Astrocyte (in vitro differentiated cells and primary cell): ENCODE measurements around the gene ERVH48-1.

ENCODE experiments used
- CTCF ChIP-seq: IDR thresholded peaks from 2 replicates; pipeline ENCODE4 v1.5.1; 2011; ENCODE audit warnings: low read depth, mild to moderate bottlenecking, inconsistent platforms, low read length, moderate library complexity; ENCODE audit not compliant: insufficient read depth
- EZH2 ChIP-seq: IDR thresholded peaks from 2 replicates; pipeline ENCODE4 v1.6.1; 2012; ENCODE audit warnings: mild to moderate bottlenecking, low read length, inconsistent platforms; ENCODE audit not compliant: insufficient read depth

GRCh38 chr21:42973309-42973990, 48.0 kb upstream of the ERVH48-1 start:
- no peak for TF ChIP-seq CTCF
- TF ChIP-seq EZH2, result no peak
